Caco-2 (cell line): ENCODE measurements around the gene AMPH. TPM values are rescaled to one million over a fixed set of nuclear protein-coding genes. Genes with fewer than 3 reads are reported as not detected.

Experiments
- BruUV-seq: library from RNA; stranded (reverse); fragments of 400-500 nt; replicated peaks from 2 replicates; lab custom pipeline; 2021; lab: Mats Ljungman, UMichigan
- CTCF ChIA-PET: fragments of 300-600 bp; sonication (Branson Sonifier 250); formaldehyde crosslinking; loops from one replicate; lab custom pipeline; 2022; ENCODE audit warnings: antibody characterized with exemption; lab: Charles Lee
- POLR2A ChIA-PET: fragments of 300-600 bp; sonication (Branson Sonifier 250); formaldehyde crosslinking; loops from one replicate; lab custom pipeline; 2022; ENCODE audit warnings: antibody characterized with exemption; lab: Charles Lee
- DNase-seq, 2 experiments: peaks; one replicate each; pipeline versions ENCODE4 v3.0.0 to v3.0.0-alpha.2; 2020 to 2022
- H3K27me3 ChIP-seq: replicated peaks from 2 replicates; pipeline ENCODE4 v1.6.0; 2011; ENCODE audit warnings: low read length; ENCODE audit not compliant: control insufficient read depth, insufficient read depth
- H3K36me3 ChIP-seq: 2 replicates; pipeline ENCODE4 v1.5.1; 2011; ENCODE audit warnings: low read length; ENCODE audit not compliant: control insufficient read depth, insufficient read depth
- H3K4me1 ChIP-seq: fragments of 250-450 bp; sonication (Bioruptor Pico); 2 replicates; pipeline ENCODE4 v1.5.1; 2020; ENCODE audit warnings: mild to moderate bottlenecking
- H3K4me3 ChIP-seq: 2 replicates; pipeline ENCODE4 v1.5.1; 2011; ENCODE audit warnings: low read depth, mild to moderate bottlenecking, control low read depth, low read length
- H3K9me3 ChIP-seq: fragments of 250-450 bp; sonication (Bioruptor Pico); 2 replicates; pipeline ENCODE4 v1.5.1; 2020; ENCODE audit warnings: mild to moderate bottlenecking, moderate library complexity
- H3K27ac Mint-ChIP-seq: one replicate; pipeline ENCODE4 v1.8.0; 2022; ENCODE audit warnings: mixed read lengths; ENCODE audit not compliant: unreplicated experiment
- H3K27me3 Mint-ChIP-seq: one replicate; pipeline ENCODE4 v1.8.0; 2022; ENCODE audit warnings: mixed read lengths; ENCODE audit not compliant: insufficient read depth, unreplicated experiment
- H3K36me3 Mint-ChIP-seq: one replicate; pipeline ENCODE4 v1.8.0; 2022; ENCODE audit warnings: mild to moderate bottlenecking, mixed read lengths; ENCODE audit not compliant: insufficient read depth, unreplicated experiment
- H3K4me1 Mint-ChIP-seq: one replicate; pipeline ENCODE4 v1.8.0; 2022; ENCODE audit warnings: low read depth, mixed read lengths; ENCODE audit not compliant: unreplicated experiment
- H3K4me3 Mint-ChIP-seq: one replicate; pipeline ENCODE4 v1.8.0; 2022; ENCODE audit warnings: mild to moderate bottlenecking, moderate library complexity, mixed read lengths; ENCODE audit not compliant: unreplicated experiment
- H3K9me3 Mint-ChIP-seq: one replicate; pipeline ENCODE4 v1.8.0; 2022; ENCODE audit warnings: mixed read lengths; ENCODE audit not compliant: unreplicated experiment
- CTCF ChIP-seq, 2 experiments: fragments of 200-600 bp in 1 of 2; IDR thresholded peaks; 1 replicate in 1 of 2; 2 replicates in 1 of 2; pipeline versions ENCODE4 v1.5.1 to v1.8.0; 2011 to 2022; ENCODE audit warnings: antibody characterized with exemption in 1 of 2, control low read depth in 1 of 2, inconsistent platforms in 1 of 2, low read depth in 1 of 2, low read length in 1 of 2, mild to moderate bottlenecking in 1 of 2, moderate library complexity in 1 of 2; ENCODE audit not compliant: insufficient read depth in 1 of 2, severe bottlenecking in 1 of 2, unreplicated experiment in 1 of 2
- intact Hi-C: fragments of 100-400 bp; cut with micrococcal nuclease; formaldehyde crosslinking; loops from one replicate; pipeline ENCODE4 v1.10.0; 2022; ENCODE audit not compliant: unreplicated experiment
- total RNA-seq: library from RNA; stranded (reverse); gene quantifications from 2 replicates; pipeline ENCODE4 v1.2.3, GENCODE V29; 2022

Gene AMPH
- total RNA-seq, 1 experiment from 2014 or later, result not detected

GRCh38 chr7:38607466-38607865, 23.7 kb downstream of the AMPH start:
- no peak overlapping the region for H3K27ac Mint-ChIP-seq
- H3K36me3 ChIP-seq, result no peaks in the 10 kb centered on the region
- TF ChIP-seq CTCF (IDR thresholded peaks at IDR 0.05; ENCODE audit: insufficient read depth in 1 of 2, low read depth in 1 of 2, low read length in 1 of 2, severe bottlenecking in 1 of 2, unreplicated experiment in 1 of 2), result no peak
- intact Hi-C loops, result no loop called here
- DNase-seq, result no peak
- ChIA-PET POLR2A (no interaction called here), CTCF (interaction anchor here (0.6 kb wide), 1 partner anchor 56 kb away, joined by 6 read pairs; no protein-coding TSS in a partner anchor)
- peaks cover 30% of the 10 kb centered on the region for H3K27me3 Mint-ChIP-seq
- no peaks in the 10 kb centered on the region for H3K9me3 Mint-ChIP-seq
- H3K27me3 ChIP-seq, result no peaks in the 10 kb centered on the region; the same call in 1 of the 2 replicates
- no TSS peak for BruUV-seq
- no peaks in the 10 kb centered on the region for H3K9me3 ChIP-seq
- H3K4me3 Mint-ChIP-seq, result no peak overlapping the region
- H3K4me3 ChIP-seq, result no peak overlapping the region
- no peaks in the 10 kb centered on the region for H3K36me3 Mint-ChIP-seq
- no peaks in the 10 kb centered on the region for H3K4me1 Mint-ChIP-seq
- H3K4me1 ChIP-seq, result no peaks in the 10 kb centered on the region

GRCh38 chr7:38600741-38601140, 30.4 kb downstream of the AMPH start:
- CTCF ChIA-PET, result no interaction called here
- peaks cover 22% of the 10 kb centered on the region for H3K27me3 Mint-ChIP-seq

GRCh38 chr7:38594949-38595348, 36.2 kb downstream of the AMPH start:
- DNase-seq, result no peak
- CTCF ChIA-PET, result no interaction called here
- peaks cover 11% of the 10 kb centered on the region for H3K27me3 Mint-ChIP-seq
- no peaks in the 10 kb centered on the region for H3K4me1 Mint-ChIP-seq
- no peak overlapping the region for H3K4me3 Mint-ChIP-seq
- no peak for TF ChIP-seq CTCF (IDR thresholded peaks at IDR 0.05; ENCODE audit: insufficient read depth in 1 of 2, low read depth in 1 of 2, low read length in 1 of 2, severe bottlenecking in 1 of 2, unreplicated experiment in 1 of 2)
- intact Hi-C loops, result no loop called here
- no peaks in the 10 kb centered on the region for H3K36me3 Mint-ChIP-seq
- POLR2A ChIA-PET, result no interaction called here
- BruUV-seq, result no TSS peak
- no peaks in the 10 kb centered on the region for H3K4me1 ChIP-seq
- no peak overlapping the region for H3K4me3 ChIP-seq
- H3K27ac Mint-ChIP-seq, result no peak overlapping the region
- no peaks in the 10 kb centered on the region for H3K27me3 ChIP-seq
- no peaks in the 10 kb centered on the region for H3K9me3 Mint-ChIP-seq
- no peaks in the 10 kb centered on the region for H3K36me3 ChIP-seq
- no peaks in the 10 kb centered on the region for H3K9me3 ChIP-seq

More at GRCh38 chr7:38600741-38601140, 30.4 kb downstream of the AMPH start:
- Mint-ChIP-seq H3K4me1 (no peaks in the 10 kb centered on the region), H3K9me3 (no peaks in the 10 kb centered on the region), H3K4me3 (no peak overlapping the region), H3K36me3 (no peaks in the 10 kb centered on the region), H3K27ac (no peak overlapping the region)
- POLR2A ChIA-PET, result no interaction called here
- H3K36me3 ChIP-seq, result no peaks in the 10 kb centered on the region
- H3K9me3 ChIP-seq, result no peaks in the 10 kb centered on the region
- no peaks in the 10 kb centered on the region for H3K4me1 ChIP-seq
- H3K4me3 ChIP-seq, result no peak overlapping the region
- no peaks in the 10 kb centered on the region; the same call in 1 of the 2 replicates for H3K27me3 ChIP-seq
- DNase-seq, result no peak
- no peak for TF ChIP-seq CTCF (IDR thresholded peaks at IDR 0.05; ENCODE audit: insufficient read depth in 1 of 2, low read depth in 1 of 2, low read length in 1 of 2, severe bottlenecking in 1 of 2, unreplicated experiment in 1 of 2)
- intact Hi-C loops, result no loop called here
- no TSS peak for BruUV-seq
